Measurements from ENCODE around the gene PVALEF.

DNA sequence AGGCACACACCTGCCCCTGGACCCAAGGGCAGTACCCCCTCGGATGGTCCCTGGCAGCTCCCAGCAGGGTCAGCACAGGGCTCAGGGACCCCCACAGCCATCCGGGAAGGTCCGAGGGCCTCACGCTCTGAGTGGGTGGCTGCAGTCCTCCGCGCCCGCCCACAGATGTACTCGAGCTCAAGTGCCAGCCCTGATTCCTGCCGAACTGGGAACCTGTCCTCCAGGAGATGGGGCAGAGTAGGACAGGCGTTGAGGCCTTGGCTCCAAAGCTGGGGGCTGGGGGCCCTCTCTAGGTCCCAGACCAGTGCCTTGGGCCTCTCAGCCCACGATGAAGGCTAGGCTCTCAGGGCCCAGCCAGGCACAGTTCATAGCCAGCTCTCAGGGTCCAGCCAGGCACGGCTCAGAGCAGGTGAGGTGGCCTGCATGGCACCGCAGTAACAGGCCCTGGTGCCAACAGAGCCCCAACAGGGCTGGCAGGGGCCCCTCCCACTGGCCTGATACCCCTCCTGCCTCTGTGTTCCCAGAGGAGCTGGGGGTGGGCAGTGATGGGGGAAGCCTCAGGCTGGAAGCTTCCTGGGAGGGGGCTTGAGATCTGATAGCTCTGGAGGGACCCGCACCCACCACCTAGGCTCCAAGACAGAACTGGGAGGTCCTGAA is 35.5 kb upstream of the PVALEF start:
- TF ChIP-seq TCF12 (IDR thresholded peaks at IDR 0.05; ENCODE audit: low read depth) = no peak
- TF ChIP-seq YY1 (IDR thresholded peaks at IDR 0.05; ENCODE audit: low read depth) = no peak
- TF ChIP-seq MAX (IDR thresholded peaks at IDR 0.05) = no peak
- TF ChIP-seq EP300 (IDR thresholded peaks at IDR 0.05; ENCODE audit: borderline replicate concordance) = no peak
- TF ChIP-seq FOXM1 (IDR thresholded peaks at IDR 0.05; ENCODE audit: borderline replicate concordance, low read depth) = no peak

All from Ishikawa (cell line).